Stimulated activated CD8-positive, alpha-beta memory T cell treated with anti-CD3 and anti-CD28 coated beads, Interleukin-4, amount 100 ng/mL, for 24 hours (primary cell): Measurements from ENCODE around the gene LAMB4.

Experiments used
- DNase-seq: peaks from one replicate; pipeline ENCODE4 v3.0.0-alpha.2; 2020; ENCODE audit warnings: low read depth

Gene LAMB4

GRCh38 chr7:108077709-108078108, 52.5 kb downstream of the LAMB4 start:
- no peak for DNase-seq

DNA sequence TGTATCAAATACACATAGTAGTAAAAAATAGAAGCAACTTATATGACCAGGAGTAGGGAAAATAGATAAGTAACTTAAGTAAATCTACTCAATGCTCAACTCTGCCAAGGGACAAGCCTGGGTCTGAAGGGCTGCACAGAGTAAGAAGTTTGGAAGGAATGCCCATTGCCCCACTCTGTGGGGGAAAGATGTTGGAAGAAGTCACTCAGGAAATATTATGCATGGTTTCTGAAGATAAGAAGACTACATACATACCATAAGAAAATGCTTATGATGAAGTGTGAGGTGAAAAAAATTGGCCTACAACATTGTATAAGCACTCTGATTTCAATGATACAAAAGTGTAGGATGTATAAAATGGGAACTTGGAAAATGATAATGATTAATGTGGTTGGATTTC, 54.0 kb downstream of the LAMB4 start:
- no peak for DNase-seq

GRCh38 chr7:108073305-108074070, 56.7 kb downstream of the LAMB4 start:
- no peak for DNase-seq

DNA sequence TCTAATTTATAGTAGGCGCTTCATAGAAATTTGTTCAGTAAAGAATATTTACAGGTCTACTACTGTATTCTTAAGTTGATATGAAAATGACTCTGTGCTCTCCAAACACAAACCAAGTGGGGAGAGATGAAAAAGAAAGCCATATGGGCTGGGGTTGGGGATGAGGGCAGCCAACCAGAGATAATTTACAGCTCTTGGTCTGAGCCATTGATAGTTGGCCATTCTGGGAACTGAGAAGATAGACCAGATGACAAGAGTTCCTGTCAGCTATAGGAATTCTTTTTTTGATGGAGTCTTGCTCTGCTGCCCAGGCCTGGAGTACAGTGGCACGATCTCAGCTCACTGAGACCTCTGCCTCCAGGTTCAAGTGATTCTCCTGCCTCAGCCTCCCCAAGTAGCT, 57.4 kb downstream of the LAMB4 start:
- DNase-seq = no peak

GRCh38 chr7:108072116-108072515, 58.0 kb downstream of the LAMB4 start:
- no peak for DNase-seq

GRCh38 chr7:108071551-108071950, 58.6 kb downstream of the LAMB4 start:
- DNase-seq = no peak

DNA sequence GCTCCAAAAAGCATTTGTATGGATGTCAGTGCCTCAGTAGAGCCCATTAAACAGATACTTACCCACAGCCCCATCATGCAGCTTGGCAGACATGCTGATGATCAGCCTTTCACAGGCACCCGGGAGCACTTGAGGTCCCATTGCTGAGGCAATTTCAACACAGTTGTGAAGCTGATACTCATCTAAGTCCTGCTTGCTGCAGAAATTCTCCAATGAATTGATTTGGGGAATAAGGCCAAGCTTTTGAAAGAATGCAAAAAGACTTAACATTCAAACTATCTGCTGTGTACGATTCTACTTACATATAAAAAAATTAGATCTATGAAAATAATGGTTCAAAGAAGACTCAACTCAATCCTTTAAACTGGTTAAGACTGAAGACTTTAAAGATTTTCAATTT, 60.5 kb downstream of the LAMB4 start:
- DNase-seq = no peak

GRCh38 chr7:108067844-108068243, 62.3 kb downstream of the LAMB4 start:
- no peak for DNase-seq

GRCh38 chr7:108066486-108066885, 63.7 kb downstream of the LAMB4 start:
- no peak for DNase-seq

GRCh38 chr7:108063520-108063933, 66.6 kb downstream of the LAMB4 start:
- DNase-seq = no peak

DNA sequence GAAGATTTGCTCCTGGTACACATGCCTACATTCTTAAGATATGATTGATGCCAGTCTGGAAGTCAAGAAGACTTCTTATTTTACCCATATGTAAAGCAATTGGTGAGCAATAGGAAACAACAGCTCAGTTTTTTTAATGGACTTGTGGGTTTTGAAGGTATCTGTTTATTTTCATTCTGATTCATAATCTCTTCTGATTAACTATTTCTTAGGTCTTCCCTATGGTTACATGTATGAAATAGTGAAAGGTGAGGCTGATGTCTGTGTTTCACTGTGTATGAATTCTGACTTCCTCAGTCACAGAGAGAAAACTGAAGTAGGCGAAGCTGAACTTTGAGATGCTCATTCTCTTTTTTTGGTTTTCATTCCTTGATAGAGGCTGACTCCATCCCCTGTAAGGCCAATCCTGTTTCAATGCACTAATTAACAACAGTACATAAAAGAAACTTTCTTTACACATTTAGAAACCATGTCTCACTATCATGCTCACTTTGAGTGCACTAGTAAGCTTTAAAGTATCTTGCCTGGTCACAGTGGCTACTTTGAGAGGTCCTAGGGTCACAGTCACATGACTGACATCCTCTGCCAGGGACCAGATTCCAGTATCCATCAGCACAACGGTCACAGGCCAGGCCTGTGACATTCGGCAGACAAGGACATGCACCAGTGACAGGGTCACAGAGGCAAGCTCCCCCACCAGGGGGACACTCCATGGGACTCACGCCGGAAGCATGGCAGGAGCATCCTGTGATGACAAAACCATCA, 67.7 kb downstream of the LAMB4 start:
- DNase-seq = no peak

DNA sequence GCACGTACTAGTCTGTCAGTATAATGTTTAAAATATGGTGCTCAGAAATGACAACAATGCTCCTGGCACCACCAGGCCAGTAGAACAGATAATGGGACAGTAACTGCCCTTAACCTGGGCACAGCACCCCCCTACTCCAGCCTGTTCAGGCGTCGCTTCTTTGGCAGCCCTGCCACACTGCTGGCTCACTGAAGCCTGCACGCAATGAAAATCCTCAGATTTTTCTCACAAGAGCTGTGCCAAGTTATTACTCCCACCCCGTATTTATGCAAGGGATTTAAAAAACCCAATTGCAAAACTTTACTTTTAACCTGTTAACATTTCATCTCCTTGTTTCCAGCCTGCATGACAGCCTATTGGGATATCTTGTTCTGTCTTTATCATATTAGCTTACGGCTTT, 70.6 kb downstream of the LAMB4 start:
- no peak for DNase-seq

DNA sequence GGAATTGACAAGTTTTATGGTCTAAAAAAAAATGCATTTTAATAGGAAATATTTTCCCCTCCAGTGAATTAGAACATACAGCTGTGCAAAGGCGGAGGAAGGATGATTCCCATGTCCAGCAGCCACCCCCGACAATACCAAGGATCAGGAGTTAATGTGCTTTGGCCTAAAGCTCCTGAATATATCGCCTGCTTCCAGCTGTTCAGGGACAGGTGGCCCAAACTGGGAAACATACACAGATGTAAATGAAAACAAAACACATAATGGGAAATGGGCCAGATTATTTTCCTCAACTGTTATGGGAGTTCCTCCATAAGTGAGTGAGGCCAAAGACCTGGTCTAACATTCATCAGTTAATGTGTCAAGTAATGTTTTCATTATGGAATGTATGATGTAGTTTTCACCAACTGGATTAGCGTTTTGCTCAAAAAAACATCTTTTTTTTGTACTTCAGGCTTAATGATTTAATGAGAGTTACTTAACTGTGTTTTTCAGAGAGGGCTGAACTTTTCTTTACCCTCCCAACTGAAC, 72.1 kb downstream of the LAMB4 start:
- no peak for DNase-seq

DNA sequence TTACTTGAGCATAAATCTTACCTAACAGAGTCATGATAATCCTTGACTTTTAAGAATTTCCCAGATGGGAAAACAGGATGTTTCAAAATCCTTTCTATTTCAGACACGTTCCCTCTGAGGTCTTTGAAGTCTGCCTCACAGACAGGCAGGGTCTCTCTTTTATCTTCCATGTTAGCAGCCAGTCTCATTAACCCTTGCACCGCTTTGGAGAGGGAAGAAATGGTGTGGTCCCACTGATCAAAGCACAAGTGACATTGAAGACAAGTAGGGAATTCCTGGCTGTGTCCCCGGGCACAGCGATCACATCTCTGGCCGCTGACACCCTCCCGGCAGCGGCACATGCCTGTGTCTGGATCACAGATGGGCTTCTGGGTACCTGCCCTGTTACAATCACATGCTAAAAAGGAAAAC, 74.5 kb downstream of the LAMB4 start:
- no peak for DNase-seq

GRCh38 chr7:108054537-108054936, 75.6 kb downstream of the LAMB4 start:
- no peak for DNase-seq

- no peak for DNase-seq
These were observed 76.9 kb downstream of the LAMB4 start for GRCh38 chr7:108053250-108053649.

- no peak for DNase-seq
These were observed 78.7 kb downstream of the LAMB4 start for GRCh38 chr7:108051454-108051853.

- DNase-seq = no peak
These were observed 80.2 kb downstream of the LAMB4 start for GRCh38 chr7:108049962-108050361.

- no peak for DNase-seq
These were observed 81.7 kb downstream of the LAMB4 start for GRCh38 chr7:108048422-108048821.

- no peak for DNase-seq
These were observed 83.1 kb downstream of the LAMB4 start for GRCh38 chr7:108046952-108047506.

DNA sequence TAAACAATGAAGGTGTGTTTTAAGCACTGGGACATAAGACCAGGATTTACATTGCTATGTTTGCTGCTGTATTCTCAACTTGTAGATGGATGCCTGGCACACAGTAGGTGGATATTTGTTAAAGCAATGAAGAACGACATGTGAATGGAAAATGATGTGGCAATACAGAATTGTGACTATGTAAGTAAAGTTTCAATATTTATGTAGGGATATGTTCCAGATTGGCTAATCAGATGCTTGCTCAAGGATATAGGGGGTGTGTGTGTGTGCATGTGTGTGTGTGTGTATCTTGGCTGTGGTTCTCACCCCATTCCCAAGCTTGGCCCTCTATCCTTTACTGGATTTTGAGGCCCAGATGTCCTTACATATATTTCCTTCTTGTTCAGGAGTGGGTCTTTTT, 84.5 kb downstream of the LAMB4 start:
- DNase-seq = no peak

GRCh38 chr7:108045154-108045553, 85.0 kb downstream of the LAMB4 start:
- DNase-seq = no peak

GRCh38 chr7:108044345-108044744, 85.8 kb downstream of the LAMB4 start:
- no peak for DNase-seq
